AG04450 (cell line): ENCODE data around the gene RIGI. TPM values are rescaled to one million over a fixed set of nuclear protein-coding genes. Genes with fewer than 3 reads are reported as not detected.
A peak's percentile ranks its signal among the peaks of the same experiment; 100 is the strongest.

Source experiments
- CTCF ChIA-PET: fragments of 300-600, 350-600 bp; formaldehyde crosslinking; extraction: SDS; loops from one replicate; lab custom pipeline; 2022; ENCODE audit warnings: antibody characterized with exemption, inconsistent platforms; lab: Charles Lee
- POLR2A ChIA-PET: fragments of 350-600 bp; formaldehyde crosslinking; extraction: SDS; loops from one replicate; lab custom pipeline; 2021; ENCODE audit warnings: antibody characterized with exemption, inconsistent platforms; lab: Yijun Ruan, JAX
- DNase-seq: peaks from one replicate; pipeline ENCODE4 v3.0.0-alpha.2; 2011; ENCODE audit warnings: low read depth, low spot score
- H3K27ac ChIP-seq: one replicate; pipeline ENCODE4 v1.5.1; 2012; ENCODE audit warnings: low read depth, low read length, control low read depth
- H3K27me3 ChIP-seq: one replicate; pipeline ENCODE4 v1.6.0; 2012; ENCODE audit warnings: low read length; ENCODE audit not compliant: control insufficient read depth, insufficient read depth
- H3K4me3 ChIP-seq: 2 replicates; pipeline ENCODE4 v1.5.1; 2011; ENCODE audit warnings: mild to moderate bottlenecking, low read depth, low read length, control low read depth
- H3K9me3 ChIP-seq: 2 replicates; pipeline ENCODE4 v1.5.1; 2012; ENCODE audit warnings: low read length; ENCODE audit not compliant: control insufficient read depth, insufficient read depth
- CTCF ChIP-seq: IDR thresholded peaks from 2 replicates; pipeline ENCODE4 v1.5.1; 2011; ENCODE audit warnings: low read depth, low read length, control low read depth, inconsistent platforms
- polyA minus RNA-seq: library from RNA; depleted of rRNA, polyadenylated mRNA; stranded (reverse); fragments of >200 nt; gene quantifications from 2 replicates; pipeline ENCODE4 v1.2.3, GENCODE V29; 2011; rRNA and poly(A)+ RNA removed
- polyA plus RNA-seq: library from polyadenylated mRNA; depleted of rRNA; stranded (reverse); fragments of >200 nt; gene quantifications from 2 replicates; pipeline ENCODE4 v1.2.3, GENCODE V29; 2011; rRNA removed

RIGI gene
- polyA plus RNA-seq (8.4 and 11.1 TPM in 2 replicates), polyA minus RNA-seq (5.0 and 7.7 TPM in 2 replicates)

GRCh38 chr9:32526041-32526706 lies at the start of gene RIGI:
RIGI (minus strand) TSS chr9:32526196; CDS start chr9:32526166, 30 bp downstream.
- peak; percentile 32 for TF ChIP-seq CTCF
- ChIA-PET CTCF (interaction anchor here (0.6 to 3.8 kb wide), 17 partner anchors 14 to 1326 kb away, joined by 3 to 63 read pairs (median 5); partner anchors contain the start of gene NDUFB6), POLR2A (interaction anchor here (0.6 to 2.5 kb wide), 4 partner anchors 25 to 499 kb away, joined by 3 to 17 read pairs (median 6); partner anchors contain the start of genes DNAJA1, SMIM27 and TOPORS)
- Histone ChIP-seq H3K27ac (peak within 1 kb of the TSS; percentile 73), H3K9me3 (no peaks in the 10 kb centered on the region), H3K4me3 (peak within 1 kb of the TSS; percentile 84), H3K27me3 (no peaks in the 10 kb centered on the region)
- peak; percentile 82 for DNase-seq

GRCh38 chr9:32574858-32575257 lies 48.9 kb upstream of the RIGI start:
- no peaks in the 10 kb centered on the region for H3K27me3 ChIP-seq
- H3K27ac ChIP-seq = no peak overlapping the region
- no peak for TF ChIP-seq CTCF
- CTCF ChIA-PET = interaction anchor here (1.0 to 20.3 kb wide), 5 partner anchors 13 to 198 kb away, joined by 3 to 1261 read pairs (median 3); partner anchors contain the start of gene RIGI
- POLR2A ChIA-PET = no interaction called here
- DNase-seq = no peak
- H3K9me3 ChIP-seq = no peaks in the 10 kb centered on the region; the same call in 1 of the 2 replicates
- H3K4me3 ChIP-seq = no peak overlapping the region

GRCh38 chr9:32573821-32574220 lies 47.8 kb upstream of the RIGI start:
- ChIA-PET CTCF (interaction anchor here (1.0 to 20.3 kb wide), 6 partner anchors 14 to 394 kb away, joined by 3 to 1261 read pairs (median 6); partner anchors contain the start of gene ACO1), POLR2A (no interaction called here)

GRCh38 chr9:32572900-32573523 lies 47.0 kb upstream of the RIGI start, which contains the start of gene NDUFB6:
NDUFB6 (minus strand) TSS chr9:32573159; CDS start chr9:32573060, 99 bp downstream.
- CTCF ChIA-PET = interaction anchor here (1.1 to 20.3 kb wide), 14 partner anchors 8 to 395 kb away, joined by 3 to 1261 read pairs (median 7); partner anchors contain the start of genes ACO1 and RIGI
- POLR2A ChIA-PET = interaction anchor here (1.4 kb wide), 1 partner anchor 194 kb away, joined by 8 read pairs; no protein-coding TSS in a partner anchor
- DNase-seq = peak; percentile 70
- Histone ChIP-seq H3K4me3 (peak within 1 kb of the TSS; percentile 96), H3K27me3 (no peaks in the 10 kb centered on the region), H3K9me3 (no peaks in the 10 kb centered on the region; the same call in 1 of the 2 replicates), H3K27ac (peak within 1 kb of the TSS; percentile 75)
- TF ChIP-seq CTCF = no peak

More at GRCh38 chr9:32573821-32574220, 47.8 kb upstream of the RIGI start:
- Histone ChIP-seq H3K4me3 (no peak overlapping the region), H3K27me3 (no peaks in the 10 kb centered on the region), H3K27ac (no peak overlapping the region), H3K9me3 (no peaks in the 10 kb centered on the region; the same call in 1 of the 2 replicates)
- TF ChIP-seq CTCF = no peak
- DNase-seq = no peak
